Peyer's patch (tissue), 4 donors: ENCODE data around the gene SKIC8.

Experiments used
- POLR2A ChIP-seq, 2 donors: fragments of 450-650 bp; IDR thresholded peaks; one replicate each; pipeline ENCODE4 v1.5.1; 2017; ENCODE audit warnings: antibody characterized with exemption in 2 of 2, mild to moderate bottlenecking in 2 of 2, moderate library complexity in 2 of 2
- TF ChIP-seq, protein P1 (sequence below), 6 experiments: fragments of 450-650 bp in 4 of 6; fragments of 200-600 bp in 2 of 6; sonication (generic) in 1 of 6; IDR thresholded peaks; one replicate each; pipeline ENCODE4 v1.5.1; 2017 to 2019; ENCODE audit warnings: antibody characterized with exemption in 6 of 6, mild to moderate bottlenecking in 3 of 6, moderate library complexity in 1 of 6

DNA sequence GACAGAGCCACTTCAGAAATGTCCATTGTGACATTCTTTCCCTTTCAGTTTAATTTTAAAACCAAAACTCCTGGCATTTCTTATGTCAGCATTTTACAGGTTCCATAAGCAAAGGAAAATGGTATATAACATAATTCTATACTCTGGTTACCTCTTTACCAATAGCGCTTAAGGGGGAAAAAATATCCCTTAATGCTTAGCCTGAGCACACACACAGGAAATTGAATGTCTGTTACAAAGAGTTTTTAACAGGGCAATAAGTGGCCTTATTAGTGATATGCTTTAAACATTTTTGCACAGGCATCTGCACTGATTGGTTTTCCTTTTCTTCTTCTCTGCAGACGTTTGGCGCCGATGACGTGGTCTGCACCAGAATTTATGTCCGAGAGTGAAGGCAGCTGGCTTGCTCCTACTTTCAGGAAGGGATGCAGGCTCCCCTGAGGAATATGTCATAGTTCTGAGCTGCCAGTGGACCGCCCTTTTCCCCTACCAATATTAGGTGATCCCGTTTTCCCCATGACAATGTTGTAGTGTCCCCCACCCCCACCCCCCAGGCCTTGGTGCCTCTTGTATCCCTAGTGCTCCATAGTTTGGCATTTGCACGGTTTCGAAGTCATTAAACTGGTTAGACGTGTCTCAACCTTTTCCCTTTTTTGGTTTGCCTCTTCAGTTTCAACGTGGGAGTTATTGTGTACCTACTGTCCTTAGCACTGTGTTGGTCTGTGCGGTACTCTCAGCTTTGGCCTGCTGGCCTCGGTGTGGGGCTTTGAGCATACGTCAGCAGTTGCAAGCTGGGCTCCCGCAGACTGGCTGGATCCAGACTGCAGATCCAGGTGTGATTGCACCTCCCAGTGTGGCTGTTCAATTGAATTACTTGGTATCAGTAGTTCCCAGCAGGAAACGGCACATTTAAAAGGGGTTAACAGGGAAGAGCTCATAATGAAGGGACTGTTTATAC lies 48.5 kb upstream of the SKIC8 start:
- TF ChIP-seq, protein P1, sequence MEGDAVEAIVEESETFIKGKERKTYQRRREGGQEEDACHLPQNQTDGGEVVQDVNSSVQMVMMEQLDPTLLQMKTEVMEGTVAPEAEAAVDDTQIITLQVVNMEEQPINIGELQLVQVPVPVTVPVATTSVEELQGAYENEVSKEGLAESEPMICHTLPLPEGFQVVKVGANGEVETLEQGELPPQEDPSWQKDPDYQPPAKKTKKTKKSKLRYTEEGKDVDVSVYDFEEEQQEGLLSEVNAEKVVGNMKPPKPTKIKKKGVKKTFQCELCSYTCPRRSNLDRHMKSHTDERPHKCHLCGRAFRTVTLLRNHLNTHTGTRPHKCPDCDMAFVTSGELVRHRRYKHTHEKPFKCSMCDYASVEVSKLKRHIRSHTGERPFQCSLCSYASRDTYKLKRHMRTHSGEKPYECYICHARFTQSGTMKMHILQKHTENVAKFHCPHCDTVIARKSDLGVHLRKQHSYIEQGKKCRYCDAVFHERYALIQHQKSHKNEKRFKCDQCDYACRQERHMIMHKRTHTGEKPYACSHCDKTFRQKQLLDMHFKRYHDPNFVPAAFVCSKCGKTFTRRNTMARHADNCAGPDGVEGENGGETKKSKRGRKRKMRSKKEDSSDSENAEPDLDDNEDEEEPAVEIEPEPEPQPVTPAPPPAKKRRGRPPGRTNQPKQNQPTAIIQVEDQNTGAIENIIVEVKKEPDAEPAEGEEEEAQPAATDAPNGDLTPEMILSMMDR (IDR thresholded peaks at IDR 0.05) = no peak
- TF ChIP-seq POLR2A (IDR thresholded peaks at IDR 0.05) = no peak
